ENCODE data around the gene EIF4E1B.

The EIF4E1B gene

GRCh38 chr5:176664479-176664878, 34.0 kb downstream of the EIF4E1B start:
- Histone ChIP-seq H3K4me3 (ENCODE audit: low read length in 2 of 2) (no peak overlapping the region), H3K9ac (ENCODE audit: low read length in 2 of 2) (no peak overlapping the region), H3K4me1 (ENCODE audit: control insufficient read depth, insufficient read depth, low read length) (peaks cover 4% of the 10 kb centered on the region), H3K36me3 (ENCODE audit: control insufficient read depth in 2 of 2, insufficient read depth in 2 of 2, low read length in 2 of 2) (no peaks in the 10 kb centered on the region), H3K9me3 (ENCODE audit: control insufficient read depth in 2 of 2, low read length in 2 of 2) (no peaks in the 10 kb centered on the region), H3K27ac (ENCODE audit: low read length) (no peak overlapping the region), H3K27me3 (ENCODE audit: control insufficient read depth in 1 of 2, insufficient read depth in 2 of 2, low read length in 2 of 2) (peaks cover 18 to 22% of the 10 kb centered on the region in 2 donors)

GRCh38 chr5:176664886-176665285, 34.4 kb downstream of the EIF4E1B start:
- Histone ChIP-seq H3K27me3 (ENCODE audit: control insufficient read depth in 1 of 2, insufficient read depth in 2 of 2, low read length in 2 of 2) (peaks cover 19 to 22% of the 10 kb centered on the region in 2 donors), H3K9ac (ENCODE audit: low read length in 2 of 2) (no peak overlapping the region), H3K4me1 (ENCODE audit: control insufficient read depth, insufficient read depth, low read length) (peaks cover 4% of the 10 kb centered on the region), H3K36me3 (ENCODE audit: control insufficient read depth in 2 of 2, insufficient read depth in 2 of 2, low read length in 2 of 2) (no peaks in the 10 kb centered on the region), H3K4me3 (ENCODE audit: low read length in 2 of 2) (no peak overlapping the region), H3K9me3 (ENCODE audit: control insufficient read depth in 2 of 2, low read length in 2 of 2) (no peaks in the 10 kb centered on the region), H3K27ac (ENCODE audit: low read length) (no peak overlapping the region)

GRCh38 chr5:176665517-176665916, 35.0 kb downstream of the EIF4E1B start:
- H3K9me3 ChIP-seq (ENCODE audit: control insufficient read depth in 2 of 2, low read length in 2 of 2) = no peaks in the 10 kb centered on the region
- H3K4me3 ChIP-seq (ENCODE audit: low read length in 2 of 2) = no peak overlapping the region
- H3K4me1 ChIP-seq (ENCODE audit: control insufficient read depth, insufficient read depth, low read length) = peaks cover 4% of the 10 kb centered on the region
- H3K27ac ChIP-seq (ENCODE audit: low read length) = no peak overlapping the region
- no peaks in the 10 kb centered on the region for H3K36me3 ChIP-seq (ENCODE audit: control insufficient read depth in 2 of 2, insufficient read depth in 2 of 2, low read length in 2 of 2)
- no peak overlapping the region for H3K9ac ChIP-seq (ENCODE audit: low read length in 2 of 2)
- H3K27me3 ChIP-seq (ENCODE audit: control insufficient read depth in 1 of 2, insufficient read depth in 2 of 2, low read length in 2 of 2) = peaks cover 21 to 26% of the 10 kb centered on the region in 2 donors

- no peak overlapping the region for H3K27ac ChIP-seq (ENCODE audit: low read length)
Measured at GRCh38 chr5:176667637-176668036, 37.2 kb downstream of the EIF4E1B start.

GRCh38 chr5:176670449-176670848, 40.0 kb downstream of the EIF4E1B start:
- no peak overlapping the region for H3K4me3 ChIP-seq (ENCODE audit: low read length in 2 of 2)
- H3K27me3 ChIP-seq (ENCODE audit: control insufficient read depth in 1 of 2, insufficient read depth in 2 of 2, low read length in 2 of 2) = peaks cover 15 to 17% of the 10 kb centered on the region in 2 donors
- no peaks in the 10 kb centered on the region for H3K4me1 ChIP-seq (ENCODE audit: control insufficient read depth, insufficient read depth, low read length)
- H3K36me3 ChIP-seq (ENCODE audit: control insufficient read depth in 2 of 2, insufficient read depth in 2 of 2, low read length in 2 of 2) = no peaks in the 10 kb centered on the region
- H3K27ac ChIP-seq (ENCODE audit: low read length) = no peak overlapping the region
- no peak overlapping the region for H3K9ac ChIP-seq (ENCODE audit: low read length in 2 of 2)
- no peaks in the 10 kb centered on the region for H3K9me3 ChIP-seq (ENCODE audit: control insufficient read depth in 2 of 2, low read length in 2 of 2)

More at GRCh38 chr5:176667637-176668036, 37.2 kb downstream of the EIF4E1B start:
- no peak overlapping the region for H3K4me3 ChIP-seq (ENCODE audit: low read length in 2 of 2)
- H3K4me1 ChIP-seq (ENCODE audit: control insufficient read depth, insufficient read depth, low read length) = no peaks in the 10 kb centered on the region
- no peak overlapping the region for H3K9ac ChIP-seq (ENCODE audit: low read length in 2 of 2)
- no peaks in the 10 kb centered on the region for H3K36me3 ChIP-seq (ENCODE audit: control insufficient read depth in 2 of 2, insufficient read depth in 2 of 2, low read length in 2 of 2)
- no peaks in the 10 kb centered on the region for H3K9me3 ChIP-seq (ENCODE audit: control insufficient read depth in 2 of 2, low read length in 2 of 2)
- H3K27me3 ChIP-seq (ENCODE audit: control insufficient read depth in 1 of 2, insufficient read depth in 2 of 2, low read length in 2 of 2) = peaks cover 28 to 33% of the 10 kb centered on the region in 2 donors

GRCh38 chr5:176671399-176671798, 40.9 kb downstream of the EIF4E1B start:
- Histone ChIP-seq H3K27me3 (ENCODE audit: control insufficient read depth in 1 of 2, insufficient read depth in 2 of 2, low read length in 2 of 2) (peaks cover 13 to 14% of the 10 kb centered on the region in 2 donors), H3K9ac (ENCODE audit: low read length in 2 of 2) (no peak overlapping the region), H3K4me1 (ENCODE audit: control insufficient read depth, insufficient read depth, low read length) (no peaks in the 10 kb centered on the region), H3K27ac (ENCODE audit: low read length) (no peak overlapping the region), H3K36me3 (ENCODE audit: control insufficient read depth in 2 of 2, insufficient read depth in 2 of 2, low read length in 2 of 2) (no peaks in the 10 kb centered on the region), H3K4me3 (ENCODE audit: low read length in 2 of 2) (no peak overlapping the region), H3K9me3 (ENCODE audit: control insufficient read depth in 2 of 2, low read length in 2 of 2) (no peaks in the 10 kb centered on the region)

- H3K4me1 ChIP-seq (ENCODE audit: control insufficient read depth, insufficient read depth, low read length) = no peaks in the 10 kb centered on the region
- no peak overlapping the region for H3K27ac ChIP-seq (ENCODE audit: low read length)
- H3K9me3 ChIP-seq (ENCODE audit: control insufficient read depth in 2 of 2, low read length in 2 of 2) = no peaks in the 10 kb centered on the region
- peaks cover 14% of the 10 kb centered on the region in 2 donors for H3K27me3 ChIP-seq (ENCODE audit: control insufficient read depth in 1 of 2, insufficient read depth in 2 of 2, low read length in 2 of 2)
- no peak overlapping the region for H3K4me3 ChIP-seq (ENCODE audit: low read length in 2 of 2)
- no peak overlapping the region for H3K9ac ChIP-seq (ENCODE audit: low read length in 2 of 2)
- H3K36me3 ChIP-seq (ENCODE audit: control insufficient read depth in 2 of 2, insufficient read depth in 2 of 2, low read length in 2 of 2) = no peaks in the 10 kb centered on the region
Measured at GRCh38 chr5:176671890-176672747, 41.6 kb downstream of the EIF4E1B start.

- no peaks in the 10 kb centered on the region for H3K4me1 ChIP-seq (ENCODE audit: control insufficient read depth, insufficient read depth, low read length)
- H3K9me3 ChIP-seq (ENCODE audit: control insufficient read depth in 2 of 2, low read length in 2 of 2) = no peaks in the 10 kb centered on the region
- no peak overlapping the region for H3K27ac ChIP-seq (ENCODE audit: low read length)
- H3K4me3 ChIP-seq (ENCODE audit: low read length in 2 of 2) = no peak overlapping the region
- peaks cover 12 to 19% of the 10 kb centered on the region in 2 donors for H3K27me3 ChIP-seq (ENCODE audit: control insufficient read depth in 1 of 2, insufficient read depth in 2 of 2, low read length in 2 of 2)
- no peaks in the 10 kb centered on the region for H3K36me3 ChIP-seq (ENCODE audit: control insufficient read depth in 2 of 2, insufficient read depth in 2 of 2, low read length in 2 of 2)
- H3K9ac ChIP-seq (ENCODE audit: low read length in 2 of 2) = no peak overlapping the region
Measured at GRCh38 chr5:176673651-176674583, 43.4 kb downstream of the EIF4E1B start.

GRCh38 chr5:176674799-176675198, 44.3 kb downstream of the EIF4E1B start:
- H3K9ac ChIP-seq (ENCODE audit: low read length in 2 of 2) = no peak overlapping the region
- no peaks in the 10 kb centered on the region for H3K4me1 ChIP-seq (ENCODE audit: control insufficient read depth, insufficient read depth, low read length)
- H3K9me3 ChIP-seq (ENCODE audit: control insufficient read depth in 2 of 2, low read length in 2 of 2) = no peaks in the 10 kb centered on the region
- no peak overlapping the region for H3K4me3 ChIP-seq (ENCODE audit: low read length in 2 of 2)
- no peaks in the 10 kb centered on the region for H3K36me3 ChIP-seq (ENCODE audit: control insufficient read depth in 2 of 2, insufficient read depth in 2 of 2, low read length in 2 of 2)
- H3K27me3 ChIP-seq (ENCODE audit: control insufficient read depth in 1 of 2, insufficient read depth in 2 of 2, low read length in 2 of 2) = peaks cover 17 to 25% of the 10 kb centered on the region in 2 donors
- H3K27ac ChIP-seq (ENCODE audit: low read length) = no peak overlapping the region

- Histone ChIP-seq H3K27ac (ENCODE audit: low read length) (no peak overlapping the region), H3K9ac (ENCODE audit: low read length in 2 of 2) (no peak overlapping the region), H3K36me3 (ENCODE audit: control insufficient read depth in 2 of 2, insufficient read depth in 2 of 2, low read length in 2 of 2) (no peaks in the 10 kb centered on the region), H3K4me1 (ENCODE audit: control insufficient read depth, insufficient read depth, low read length) (no peaks in the 10 kb centered on the region), H3K27me3 (ENCODE audit: control insufficient read depth in 1 of 2, insufficient read depth in 2 of 2, low read length in 2 of 2) (peaks cover 14 to 27% of the 10 kb centered on the region in 2 donors), H3K9me3 (ENCODE audit: control insufficient read depth in 2 of 2, low read length in 2 of 2) (no peaks in the 10 kb centered on the region), H3K4me3 (ENCODE audit: low read length in 2 of 2) (no peak overlapping the region)
Measured at GRCh38 chr5:176675676-176676360, 45.3 kb downstream of the EIF4E1B start.
